Measurements from ENCODE around the gene GRK5.
"Not testable (repeated sequence)": the region's sequence is repeated elsewhere in the genome, so short reads cannot be mapped to it uniquely, and the experiment has no call there.

Gene GRK5

DNA sequence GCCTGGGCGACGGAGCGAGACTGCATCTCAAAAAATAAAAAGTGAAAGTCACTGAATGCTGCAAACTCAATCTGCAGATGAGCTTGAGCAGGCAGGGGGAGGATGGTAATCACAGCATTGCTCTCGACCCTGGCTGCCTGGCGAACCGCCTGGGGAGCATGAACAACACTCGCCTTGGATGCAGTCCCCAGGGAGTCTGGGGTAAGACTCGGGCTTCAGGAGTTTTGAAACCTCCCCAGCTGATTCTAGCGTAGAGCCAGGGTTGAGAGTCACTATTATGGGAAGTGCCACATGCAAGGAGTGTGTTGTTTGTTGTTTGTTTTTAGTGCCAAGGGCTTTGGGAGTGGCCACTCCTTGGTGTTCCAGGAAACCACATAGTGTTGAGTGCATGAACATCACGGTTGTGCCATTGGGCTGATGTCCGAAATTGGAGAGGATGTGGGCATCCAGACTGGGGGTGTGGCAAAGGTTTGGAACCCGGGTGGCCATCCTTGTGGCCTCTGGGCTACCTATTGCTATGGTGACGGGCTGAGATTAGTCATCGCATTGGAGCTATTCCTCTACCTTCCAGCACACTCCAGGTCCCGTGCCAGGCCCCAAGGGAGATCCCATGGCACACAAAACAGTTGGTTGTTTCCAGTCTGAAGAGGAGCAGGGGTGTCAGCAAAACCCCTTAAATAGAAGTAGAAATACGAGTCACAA is 242.5 kb downstream of the GRK5 start:
- peak; percentile 91 for DNase-seq

GRCh38 chr10:119450606-119451299 is 243.4 kb downstream of the GRK5 start:
- DNase-seq, result peak; percentile 31

DNA sequence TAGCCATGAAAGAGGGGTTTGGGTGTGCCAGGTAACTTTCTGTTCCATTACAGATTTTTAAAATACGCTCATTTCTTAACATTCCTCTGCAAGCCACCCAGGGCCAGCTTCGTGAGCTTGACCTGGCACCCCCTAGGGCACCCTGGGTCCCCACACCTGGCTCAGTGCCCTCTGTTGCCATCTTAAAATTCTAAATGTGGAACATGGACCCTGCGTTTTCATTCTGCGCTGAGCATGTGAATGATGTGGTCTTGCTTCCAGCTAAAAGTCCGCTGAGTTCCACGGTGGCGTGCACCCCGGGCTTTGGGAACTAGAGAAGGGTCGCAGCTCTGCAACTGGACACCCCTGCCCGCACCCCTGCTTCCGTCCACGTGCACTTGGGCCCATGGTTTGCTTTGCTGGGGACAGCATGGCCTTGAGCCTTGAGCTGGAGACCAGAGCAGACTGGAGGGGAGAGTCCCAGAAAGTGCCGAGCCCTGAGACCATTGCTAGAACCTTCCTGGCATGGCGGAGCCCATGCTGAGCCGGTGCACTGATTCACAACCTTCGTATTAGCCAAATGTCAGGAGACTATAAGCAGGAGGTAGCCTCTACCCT is 244.0 kb downstream of the GRK5 start:
- no peak for DNase-seq

DNA sequence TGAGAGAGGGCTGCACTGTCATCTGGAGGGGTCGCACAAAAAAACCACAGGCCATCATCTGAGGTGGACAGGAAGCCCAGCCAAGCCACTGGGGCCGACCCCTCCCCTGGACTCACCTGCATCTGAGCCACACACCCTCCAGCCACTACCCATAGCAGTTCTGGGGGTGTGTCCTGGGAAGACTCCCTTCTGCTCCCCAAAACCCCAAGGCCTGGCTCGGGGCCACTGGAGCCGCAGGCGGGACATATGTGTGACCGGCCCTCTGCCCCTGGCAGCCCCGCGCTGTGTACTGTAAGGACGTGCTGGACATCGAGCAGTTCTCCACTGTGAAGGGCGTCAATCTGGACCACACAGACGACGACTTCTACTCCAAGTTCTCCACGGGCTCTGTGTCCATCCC is 245.0 kb downstream of the GRK5 start:
- DNase-seq, result no peak

GRCh38 chr10:119453313-119453712 is 245.9 kb downstream of the GRK5 start:
- no peak for DNase-seq

- DNase-seq, result no peak
These were observed 246.9 kb downstream of the GRK5 start for GRCh38 chr10:119454316-119454715.

DNA sequence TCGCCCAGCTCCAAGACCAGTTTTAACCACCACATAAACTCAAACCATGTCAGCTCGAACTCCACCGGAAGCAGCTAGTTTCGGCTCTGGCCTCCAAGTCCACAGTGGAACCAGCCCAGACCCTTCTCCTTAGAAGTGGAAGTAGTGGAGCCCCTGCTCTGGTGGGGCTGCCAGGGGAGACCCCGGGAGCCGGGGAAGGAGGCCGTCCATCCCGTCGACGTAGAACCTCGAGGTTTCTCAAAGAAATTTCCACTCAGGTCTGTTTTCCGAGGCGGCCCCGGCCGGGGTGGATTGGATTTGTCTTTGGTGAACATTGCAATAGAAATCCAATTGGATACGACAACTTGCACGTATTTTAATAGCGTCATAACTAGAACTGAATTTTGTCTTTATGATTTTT is 247.6 kb downstream of the GRK5 start:
- DNase-seq, result no peak

GRCh38 chr10:119455609-119456434 is 248.5 kb downstream of the GRK5 start:
- DNase-seq, result no peak

GRCh38 chr10:119456435-119456810 is 249.1 kb downstream of the GRK5 start:
- no peak for DNase-seq

DNA sequence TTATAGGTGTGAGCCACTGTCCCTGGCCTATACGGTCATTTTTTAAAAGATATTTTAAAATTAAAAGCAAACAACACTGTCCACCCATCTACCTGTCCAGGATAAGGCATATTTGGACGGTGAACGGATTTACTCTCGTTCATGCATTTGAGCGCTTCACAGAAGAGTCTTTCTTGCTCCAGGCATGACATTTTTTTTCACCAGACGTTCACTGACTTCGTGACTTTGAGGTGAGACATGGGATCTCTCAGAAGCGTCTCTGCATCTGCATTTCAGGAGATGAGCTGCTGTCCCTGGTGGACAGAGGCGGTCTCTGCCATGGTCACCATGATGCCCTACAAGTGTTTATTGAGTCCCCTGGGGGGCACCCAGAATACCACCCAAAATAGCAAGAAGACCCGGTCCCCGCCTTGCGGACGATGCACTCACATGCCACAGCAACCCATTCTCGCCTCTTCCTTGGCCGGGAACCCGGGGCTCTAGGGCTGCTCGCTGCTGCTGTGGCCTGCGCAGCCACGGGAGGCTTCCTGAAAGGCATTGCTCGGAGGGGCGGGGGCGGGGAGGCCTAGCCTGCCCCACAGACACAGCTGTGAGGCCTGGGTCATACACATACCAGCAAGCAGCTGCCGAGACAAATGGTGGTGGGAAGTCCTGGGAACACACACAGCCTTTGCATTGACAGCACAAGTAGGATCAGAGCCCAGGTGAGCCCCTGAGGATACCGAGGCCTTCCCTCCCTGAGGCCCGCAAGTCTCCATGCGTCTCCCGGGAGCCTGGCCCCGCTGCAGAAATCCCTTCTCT is 250.8 kb downstream of the GRK5 start:
- DNase-seq, result no peak

GRCh38 chr10:119459681-119460340 is 252.4 kb downstream of the GRK5 start:
- no peak for DNase-seq

DNA sequence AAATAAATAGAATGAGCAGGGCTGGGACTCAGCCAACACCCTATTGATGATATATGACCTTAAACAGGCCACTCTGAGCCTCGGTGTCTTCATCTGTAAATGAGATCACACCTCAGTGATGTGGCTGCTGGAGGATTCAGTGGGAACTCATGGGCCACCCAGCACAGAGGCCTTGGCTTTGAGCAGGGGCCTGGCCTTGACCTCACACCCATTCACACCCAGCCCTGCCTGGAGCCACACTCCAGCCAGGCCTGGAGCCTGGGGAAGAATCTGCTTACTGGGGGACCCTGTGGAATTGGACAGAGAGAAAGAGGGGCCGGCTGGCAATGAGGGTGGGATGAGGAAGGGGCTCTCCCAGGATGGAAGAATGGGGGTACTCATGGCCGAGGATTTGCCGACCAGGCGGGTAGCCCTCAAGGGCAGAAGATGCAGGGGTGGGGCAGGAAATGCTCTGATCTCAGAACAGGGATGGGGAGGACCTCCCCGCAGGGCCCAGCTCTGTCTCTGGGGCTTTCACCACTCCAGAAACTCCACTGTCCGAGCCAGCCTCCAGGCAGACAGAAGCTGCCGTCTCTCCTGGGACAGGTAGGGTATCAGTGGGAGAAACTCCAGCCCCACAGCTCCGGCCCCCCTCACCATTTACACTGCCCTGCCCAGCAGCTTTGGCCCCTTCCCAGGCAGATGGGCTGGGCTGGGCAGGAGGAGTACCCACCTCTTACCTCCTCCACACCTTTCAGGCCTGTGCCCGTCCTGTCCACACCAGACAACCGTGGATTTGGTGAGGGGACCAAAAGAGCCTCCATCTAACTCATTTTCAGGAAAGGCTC is 253.2 kb downstream of the GRK5 start:
- DNase-seq, result no peak

DNA sequence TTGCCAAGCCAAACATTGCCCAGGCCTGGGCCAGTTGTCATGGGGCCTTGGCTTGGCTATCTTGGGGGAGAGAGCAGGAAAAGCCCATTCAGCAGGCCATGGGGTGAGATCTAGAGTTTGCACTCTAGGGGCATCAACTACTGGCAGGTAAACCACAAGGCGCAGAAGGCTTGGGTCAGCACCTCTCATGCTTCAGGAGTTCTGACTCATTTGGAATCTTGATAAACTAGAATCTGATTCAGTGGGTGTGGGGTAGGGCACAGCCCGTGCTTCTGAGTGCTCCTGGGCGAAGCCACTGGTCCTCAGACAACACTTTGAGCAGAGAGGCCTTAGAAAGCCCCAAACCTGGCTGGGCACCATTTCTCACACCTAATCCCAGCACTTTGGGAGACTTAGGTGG is 254.0 kb downstream of the GRK5 start:
- DNase-seq, result no peak

GRCh38 chr10:119461923-119462322 is 254.6 kb downstream of the GRK5 start:
- DNase-seq, result no peak

DNA sequence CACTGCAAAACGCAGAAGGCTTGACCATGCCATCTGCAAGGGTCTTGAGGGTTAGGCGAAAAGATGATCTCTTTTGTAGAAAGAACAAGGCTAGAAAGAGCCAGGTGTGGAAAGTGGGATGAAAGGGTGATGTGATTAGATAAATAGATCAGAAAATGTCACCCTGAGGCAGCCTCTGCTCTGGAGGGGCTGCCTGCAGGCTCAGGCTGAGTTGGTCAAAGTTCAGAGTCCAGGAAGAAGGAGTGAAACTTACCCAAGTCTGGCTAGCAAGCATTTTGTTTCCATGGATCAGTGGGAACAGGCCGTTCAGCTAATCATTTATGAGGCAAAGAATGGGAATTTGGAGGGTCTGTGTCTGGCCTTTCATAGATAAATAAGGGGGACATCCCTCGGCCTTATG is 255.4 kb downstream of the GRK5 start:
- DNase-seq, result no peak

- not testable (repeated sequence) for DNase-seq
These were observed 255.8 kb downstream of the GRK5 start for GRCh38 chr10:119463195-119463594.

GRCh38 chr10:119465085-119465484 is 257.7 kb downstream of the GRK5 start:
- no peak for DNase-seq

DNA sequence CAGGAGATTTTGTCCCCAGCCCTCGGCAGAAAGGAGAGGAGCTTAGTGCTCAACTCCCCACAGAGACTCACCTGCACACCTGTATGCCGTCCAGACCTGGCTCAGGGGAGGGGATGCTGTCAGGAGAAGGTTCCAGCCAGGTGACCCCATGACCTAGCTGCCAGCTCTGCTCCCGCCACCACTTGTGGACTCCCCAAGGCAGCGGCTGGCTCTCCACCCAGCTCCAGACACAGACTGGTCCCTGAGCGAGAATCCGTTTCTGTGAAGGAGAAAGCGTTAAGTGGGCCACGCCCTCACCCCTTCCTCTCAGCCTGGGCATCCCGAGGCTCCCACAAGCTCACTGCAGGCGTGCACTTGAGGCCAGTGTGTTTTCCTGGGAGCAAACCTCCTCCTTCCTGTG is 258.7 kb downstream of the GRK5 start:
- DNase-seq, result no peak

- no peak for DNase-seq
These were observed 259.3 kb downstream of the GRK5 start for GRCh38 chr10:119466655-119467054.

DNA sequence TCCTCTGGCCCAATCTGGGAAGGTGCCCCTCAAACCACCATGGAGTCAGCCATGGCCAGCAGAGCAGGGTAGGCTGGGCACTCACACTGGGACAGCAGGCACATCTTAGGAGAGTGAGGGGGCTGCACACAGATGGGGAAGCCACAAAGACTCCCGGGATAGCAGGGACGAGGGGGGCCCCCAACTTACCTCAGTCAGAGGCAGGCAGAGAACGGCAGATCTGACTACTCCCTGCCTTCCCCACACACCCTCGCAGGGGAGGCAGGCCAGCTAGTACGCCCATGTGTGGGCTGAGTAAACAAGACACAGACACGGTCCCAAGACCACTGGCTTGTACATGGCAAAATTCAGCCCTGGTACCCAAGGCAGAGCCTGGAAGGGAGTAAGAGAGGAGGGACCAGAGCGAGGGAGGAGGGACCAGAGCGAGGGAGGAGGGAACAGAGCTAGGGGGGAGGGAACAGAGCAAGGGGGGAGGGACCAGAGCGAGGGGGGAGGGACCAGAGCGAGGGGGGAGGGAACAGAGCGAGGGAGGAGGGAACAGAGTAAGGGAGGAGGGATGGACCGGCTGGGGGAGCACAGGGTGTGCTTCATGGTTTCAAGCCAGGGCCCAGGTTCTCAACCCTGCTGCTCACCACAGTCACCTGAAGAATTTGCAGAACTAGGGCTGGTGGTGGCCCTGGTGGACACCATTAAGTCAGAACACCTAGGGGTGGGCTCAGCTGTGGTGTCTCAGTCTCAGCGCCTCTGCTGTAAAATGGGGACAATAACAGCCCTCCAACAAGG is 261.4 kb downstream of the GRK5 start:
- no peak for DNase-seq

Data from fibroblast of skin of right quadriceps (primary cell).